Measurements from ENCODE around the gene CD160. TPM values are rescaled to one million over a fixed set of nuclear protein-coding genes. Genes with fewer than 3 reads are reported as not detected.

Gene CD160
- total and polyA plus RNA-seq, 2 donors (not counting 1 experiment from before 2014, with no cell fraction given), result 0.10 TPM; not detected in 1

GRCh38 chr1:145692785-145693443, 26.4 kb upstream of the CD160 start:
- intact Hi-C loops (cut with micrococcal nuclease), result no loop called here
- WGBS (ENCODE audit: insufficient coverage), result 94% methylated on average over 9 of the region's 11 CpGs
- no peak overlapping the region for H2AFZ ChIP-seq (ENCODE audit: insufficient read depth, low read depth, low read length, poor library complexity, severe bottlenecking)
- TF ChIP-seq EZH2 (IDR thresholded peaks at IDR 0.05; ENCODE audit: borderline replicate concordance, insufficient read depth, low read depth, low read length, poor library complexity, severe bottlenecking) (no peak), CTCF (IDR thresholded peaks at IDR 0.05) (no peak)
- Mint-ChIP-seq H3K9me3 (ENCODE audit: insufficient read depth) (no peaks in the 10 kb centered on the region), H3K4me3 (no peak overlapping the region), H3K4me1 (peaks cover 13% of the 10 kb centered on the region), H3K27ac (no peak overlapping the region), H3K27me3 (peaks cover 3% of the 10 kb centered on the region)
- no peak overlapping the region for H3K4me2 ChIP-seq (replicated peaks; ENCODE audit: low read depth, low read length, poor library complexity, severe bottlenecking)
- DNase-seq (no peak), ATAC-seq (ENCODE audit: low read depth) (no peak)
- no peaks in the 10 kb centered on the region for H4K20me1 ChIP-seq (ENCODE audit: control insufficient read depth, insufficient read depth, low read length, poor library complexity, severe bottlenecking)
- H3K4me3 ChIP-seq (ENCODE audit: control extremely low read depth in 1 of 5, extremely low read depth in 1 of 5, insufficient read depth in 1 of 5, low read depth in 2 of 5, low read length in 4 of 5), result no peak overlapping the region
- no peaks in the 10 kb centered on the region for H3K36me3 ChIP-seq (replicated peaks in 1 of 2; ENCODE audit: control extremely low read depth in 1 of 2, control insufficient read depth in 1 of 2, extremely low read depth in 1 of 2, insufficient read depth in 2 of 2, low read length in 1 of 2)
- H3K27ac ChIP-seq (ENCODE audit: low read length in 2 of 2), result no peak overlapping the region
- no peaks in the 10 kb centered on the region for H3K9me3 ChIP-seq (ENCODE audit: control extremely low read depth in 1 of 3, control insufficient read depth in 2 of 3, insufficient read depth in 1 of 3, low read length in 2 of 3)
- H3K9ac ChIP-seq (ENCODE audit: low read length), result no peak overlapping the region
- H3K79me2 ChIP-seq (ENCODE audit: control insufficient read depth, insufficient read depth, low read length), result no peaks in the 10 kb centered on the region
- CTCF ChIA-PET, result interaction anchor here (1.4 kb wide), 1 partner anchor 28 kb away, joined by 4 read pairs; no protein-coding TSS in a partner anchor
- POLR2A ChIA-PET, result no interaction called here
- no peaks in the 10 kb centered on the region for H3K27me3 ChIP-seq (replicated peaks in 1 of 4; ENCODE audit: control extremely low read depth in 1 of 4, control insufficient read depth in 3 of 4, insufficient read depth in 4 of 4, low read length in 3 of 4)
- H3K4me1 ChIP-seq (ENCODE audit: control insufficient read depth in 2 of 2, insufficient read depth in 2 of 2, low read length in 2 of 2), result peaks cover 7 to 13% of the 10 kb centered on the region in 2 donors

GRCh38 chr1:145695821-145696629, 23.3 kb upstream of the CD160 start:
- Mint-ChIP-seq H3K4me1 (peaks cover 3% of the 10 kb centered on the region), H3K4me3 (no peak overlapping the region), H3K27ac (no peak overlapping the region), H3K9me3 (ENCODE audit: insufficient read depth) (no peaks in the 10 kb centered on the region), H3K27me3 (peaks cover 3% of the 10 kb centered on the region)
- ChIA-PET CTCF (interaction anchor here (1.4 kb wide), 1 partner anchor 24 kb away, joined by 4 read pairs; no protein-coding TSS in a partner anchor), POLR2A (no interaction called here)
- no peaks in the 10 kb centered on the region for H3K9me3 ChIP-seq (ENCODE audit: control extremely low read depth in 1 of 3, control insufficient read depth in 2 of 3, insufficient read depth in 1 of 3, low read length in 2 of 3)
- ATAC-seq (ENCODE audit: low read depth) (no peak), DNase-seq (no peak)
- no peaks in the 10 kb centered on the region for H3K27me3 ChIP-seq (replicated peaks in 1 of 4; ENCODE audit: control extremely low read depth in 1 of 4, control insufficient read depth in 3 of 4, insufficient read depth in 4 of 4, low read length in 3 of 4)
- WGBS (ENCODE audit: insufficient coverage), result 95% methylated on average over 3 of the region's 5 CpGs
- H3K27ac ChIP-seq (ENCODE audit: low read length in 2 of 2), result no peak overlapping the region
- peaks cover 0 to under 1% of the 10 kb centered on the region in 2 donors for H3K4me1 ChIP-seq (ENCODE audit: control insufficient read depth in 2 of 2, insufficient read depth in 2 of 2, low read length in 2 of 2)
- TF ChIP-seq CTCF (IDR thresholded peaks at IDR 0.05) (no peak), EZH2 (IDR thresholded peaks at IDR 0.05; ENCODE audit: borderline replicate concordance, insufficient read depth, low read depth, low read length, poor library complexity, severe bottlenecking) (no peak)
- no peaks in the 10 kb centered on the region for H3K79me2 ChIP-seq (ENCODE audit: control insufficient read depth, insufficient read depth, low read length)
- H3K36me3 ChIP-seq (replicated peaks in 1 of 2; ENCODE audit: control extremely low read depth in 1 of 2, control insufficient read depth in 1 of 2, extremely low read depth in 1 of 2, insufficient read depth in 2 of 2, low read length in 1 of 2), result no peaks in the 10 kb centered on the region
- H3K4me3 ChIP-seq (ENCODE audit: control extremely low read depth in 1 of 5, extremely low read depth in 1 of 5, insufficient read depth in 1 of 5, low read depth in 2 of 5, low read length in 4 of 5), result no peak overlapping the region
- no peak overlapping the region for H3K4me2 ChIP-seq (replicated peaks; ENCODE audit: low read depth, low read length, poor library complexity, severe bottlenecking)
- H4K20me1 ChIP-seq (ENCODE audit: control insufficient read depth, insufficient read depth, low read length, poor library complexity, severe bottlenecking), result no peaks in the 10 kb centered on the region
- intact Hi-C loops (cut with micrococcal nuclease), result no loop called here
- H2AFZ ChIP-seq (ENCODE audit: insufficient read depth, low read depth, low read length, poor library complexity, severe bottlenecking), result no peak overlapping the region
- no peak overlapping the region for H3K9ac ChIP-seq (ENCODE audit: low read length)

All from B cell (primary cell).